SK-N-SH (cell line): ENCODE measurements around the gene BTG1. TPM values are rescaled to one million over a fixed set of nuclear protein-coding genes. Genes with fewer than 3 reads are reported as not detected.

ENCODE experiments used
- CTCF ChIA-PET: fragments of 300-600, 350-600 bp; formaldehyde crosslinking; extraction: SDS; loops from one replicate; lab custom pipeline; 2021; lab: Yijun Ruan, JAX
- POLR2A ChIA-PET: fragments of 350-600 bp; sonication (Branson Sonifier 250); formaldehyde crosslinking; extraction: SDS; loops from one replicate; lab custom pipeline; 2020; ENCODE audit warnings: antibody characterized with exemption, inconsistent platforms; lab: Yijun Ruan, JAX
- DNase-seq: peaks from one replicate; pipeline ENCODE4 v3.0.0; 2012
- H2AFZ ChIP-seq: fragments of 200-600 bp; sonication (generic); 2 replicates; pipeline ENCODE4 v1.8.1; 2016; ENCODE audit warnings: antibody characterized with exemption, mild to moderate bottlenecking, low read depth
- H3F3A ChIP-seq: fragments of 200-600 bp; sonication (generic); replicated peaks from 2 replicates; pipeline ENCODE3; 2016; ENCODE audit warnings: antibody characterized with exemption, mild to moderate bottlenecking; ENCODE audit not compliant: insufficient read depth
- H3K27ac ChIP-seq, 2 experiments: fragments of 200-500 bp in 1 of 2; fragments of 200-600 bp in 1 of 2; sonication (Bioruptor generic) in 1 of 2; sonication (generic), shearing (Covaris generic) in 1 of 2; 2 replicates each; pipeline versions ENCODE4 v1.5.1 to v1.6.1; 2014 to 2016; ENCODE audit warnings: low read depth in 2 of 2, inconsistent platforms in 1 of 2, low read length in 1 of 2, mild to moderate bottlenecking in 1 of 2, mixed read lengths in 1 of 2
- H3K27me3 ChIP-seq: fragments of 200-600 bp; sonication (generic), shearing (Covaris generic); 2 replicates; pipeline ENCODE4 v1.6.1; 2016; ENCODE audit warnings: mixed run types; ENCODE audit not compliant: insufficient read depth
- H3K36me3 ChIP-seq, 2 experiments: fragments of 200-500 bp in 1 of 2; fragments of 200-600 bp in 1 of 2; sonication (Bioruptor generic) in 1 of 2; sonication (generic) in 1 of 2; replicated peaks in 1 of 2; 2 replicates each; pipeline versions ENCODE3 to v1.5.1; 2014 to 2016; ENCODE audit warnings: low read length in 1 of 2, mild to moderate bottlenecking in 1 of 2; ENCODE audit not compliant: insufficient read depth in 2 of 2, control insufficient read depth in 1 of 2
- H3K4me1 ChIP-seq, 2 experiments: fragments of 200-500 bp in 1 of 2; fragments of 200-600 bp in 1 of 2; sonication (Bioruptor generic) in 1 of 2; sonication (generic), shearing (Covaris generic) in 1 of 2; 2 replicates each; pipeline versions ENCODE4 v1.5.1 to v1.6.1; 2014 to 2016; ENCODE audit warnings: low read depth in 1 of 2, low read length in 1 of 2, mixed run types in 1 of 2; ENCODE audit not compliant: insufficient read depth in 2 of 2, control insufficient read depth in 1 of 2
- H3K4me2 ChIP-seq: fragments of 200-600 bp; sonication (generic), shearing (Covaris generic); 2 replicates; pipeline ENCODE4 v1.6.1; 2017; ENCODE audit warnings: mixed run types
- H3K4me3 ChIP-seq, 2 experiments: fragments of 200-500 bp in 1 of 2; fragments of 200-600 bp in 1 of 2; sonication (Bioruptor generic) in 1 of 2; sonication (generic), shearing (Covaris generic) in 1 of 2; 2 replicates each; pipeline versions ENCODE4 v1.5.1 to v1.8.1; 2014 to 2016; ENCODE audit warnings: low read depth in 2 of 2, inconsistent platforms in 1 of 2, low read length in 1 of 2, mild to moderate bottlenecking in 1 of 2, mixed read lengths in 1 of 2, moderate library complexity in 1 of 2
- H3K79me2 ChIP-seq: fragments of 200-600 bp; sonication (generic); 2 replicates; pipeline ENCODE4 v1.8.1; 2017; ENCODE audit warnings: mild to moderate bottlenecking; ENCODE audit not compliant: insufficient read depth
- H3K9ac ChIP-seq: fragments of 200-600 bp; sonication (generic); 2 replicates; pipeline ENCODE4 v1.6.1; 2017; ENCODE audit warnings: mixed run types
- H3K9me2 ChIP-seq: fragments of 200-600 bp; sonication (generic); 2 replicates; pipeline ENCODE4 v1.6.1; 2017; ENCODE audit warnings: mixed run types
- H3K9me3 ChIP-seq: fragments of 200-600 bp; sonication (generic); 2 replicates; pipeline ENCODE4 v1.6.1; 2017; ENCODE audit warnings: mixed run types, mild to moderate bottlenecking, moderate library complexity
- H4K20me1 ChIP-seq: fragments of 200-600 bp; sonication (generic); 2 replicates; pipeline ENCODE4 v1.6.1; 2017; ENCODE audit warnings: mild to moderate bottlenecking, mixed run types; ENCODE audit not compliant: insufficient read depth
- EZH2phosphoT487 ChIP-seq: fragments of 200-600 bp; sonication (generic); IDR thresholded peaks from 2 replicates; pipeline ENCODE4 v1.6.1; 2017; ENCODE audit warnings: low read depth, mixed run types, mild to moderate bottlenecking, antibody characterized with exemption, moderate library complexity, borderline replicate concordance
- FOSL2 ChIP-seq: IDR thresholded peaks from 2 replicates; pipeline ENCODE4 v1.4.0; 2012; ENCODE audit warnings: low read depth, mild to moderate bottlenecking, moderate library complexity, borderline replicate concordance
- FOXJ3 ChIP-seq: sonication (generic); formaldehyde crosslinking; IDR thresholded peaks from 2 replicates; pipeline ENCODE4 v1.5.1; 2020; ENCODE audit warnings: mild to moderate bottlenecking, missing genetic modification reagents
- GATA2 ChIP-seq: sonication (generic); formaldehyde crosslinking; IDR thresholded peaks from 2 replicates; pipeline ENCODE4 v1.5.0; 2020; ENCODE audit warnings: mild to moderate bottlenecking, missing genetic modification reagents
- JUND ChIP-seq: IDR thresholded peaks from 2 replicates; pipeline ENCODE4 v1.4.0; 2012
- NRF1 ChIP-seq: IDR thresholded peaks from 2 replicates; pipeline ENCODE4 v1.6.1; 2012; ENCODE audit warnings: low read depth, mild to moderate bottlenecking, low read length
- RAD21 ChIP-seq: IDR thresholded peaks from 2 replicates; pipeline ENCODE4 v1.6.1; 2012; ENCODE audit warnings: mild to moderate bottlenecking, low read length
- RFX5 ChIP-seq: IDR thresholded peaks from 2 replicates; pipeline ENCODE4 v1.6.1; 2012; ENCODE audit warnings: mild to moderate bottlenecking, improper control_type of control experiment, low read length
- SMC3 ChIP-seq: IDR thresholded peaks from 2 replicates; pipeline ENCODE4 v1.6.1; 2012; ENCODE audit warnings: low read depth, low read length, improper control_type of control experiment
- TAF1 ChIP-seq: IDR thresholded peaks from 2 replicates; pipeline ENCODE4 v1.6.1; 2012; ENCODE audit warnings: low read depth, mild to moderate bottlenecking, low read length, moderate library complexity, borderline replicate concordance
- TCF12 ChIP-seq: IDR thresholded peaks from 2 replicates; pipeline ENCODE4 v1.4.0; 2012
- YY1 ChIP-seq: IDR thresholded peaks from 2 replicates; pipeline ENCODE4 v1.4.0; 2012; ENCODE audit warnings: low read depth, mild to moderate bottlenecking
- ZBTB33 ChIP-seq: IDR thresholded peaks from 2 replicates; pipeline ENCODE4 v1.4.0; 2012; ENCODE audit warnings: low read depth, borderline replicate concordance
- WGBS: methylation state at CpG from one replicate; pipeline ENCODE4 v1.1.6; 2017; ENCODE audit warnings: low lambda C conversion rate; 5-methylcytosine and 5-hydroxymethylcytosine counted together
- polyA plus RNA-seq, 3 experiments: library from polyadenylated mRNA; depleted of rRNA; stranded (reverse); fragments of >200 nt; gene quantifications; 2 replicates each; pipeline ENCODE4 v1.2.3, GENCODE V29; 2012
- TF ChIP-seq, protein P1 (sequence below): IDR thresholded peaks from 2 replicates; pipeline ENCODE4 v1.4.0; 2012; ENCODE audit warnings: low read depth
- TF ChIP-seq, protein P2 (sequence below): fragments of 150-350 bp; IDR thresholded peaks from 2 replicates; pipeline ENCODE4 v1.6.1; 2017; ENCODE audit warnings: antibody characterized with exemption, low read length, low read depth, borderline replicate concordance

BTG1 gene
- polyA plus RNA-seq, 1 of the 3 experiments (the other 2 are of a cell fraction), result 28.3 TPM

GRCh38 chr12:92124689-92125029, 21.0 kb downstream of the BTG1 start:
- peaks cover 71% of the 10 kb centered on the region for H3K79me2 ChIP-seq
- no peak overlapping the region for H3K4me2 ChIP-seq
- no peak overlapping the region for H3K27ac ChIP-seq
- WGBS, result 82% methylated on average over 6 of the region's 6 CpGs
- no peaks in the 10 kb centered on the region for H3K9me2 ChIP-seq
- H3K4me1 ChIP-seq, result no peaks in the 10 kb centered on the region
- ChIA-PET POLR2A (no interaction called here), CTCF (interaction anchor here (0.9 kb wide), 1 partner anchor 96 kb away, joined by 3 read pairs; no protein-coding TSS in a partner anchor)
- H3K9me3 ChIP-seq, result no peaks in the 10 kb centered on the region; the same call in 1 of the 2 replicates
- peaks cover 0 to 13% of the 10 kb centered on the region in 2 experiments for H3K36me3 ChIP-seq
- no peak overlapping the region for H2AFZ ChIP-seq
- no peaks in the 10 kb centered on the region for H4K20me1 ChIP-seq
- no peak for DNase-seq
- no peak overlapping the region for H3K9ac ChIP-seq
- H3F3A ChIP-seq, result peaks cover 5% of the 10 kb centered on the region
- TF ChIP-seq TAF1 (no peak), ZBTB33 (no peak), FOXJ3 (CRISPR knock-in tag) (no peak), NRF1 (no peak), EZH2phosphoT487 (no peak)
- H3K4me3 ChIP-seq, result no peak overlapping the region
- no peaks in the 10 kb centered on the region for H3K27me3 ChIP-seq

- Histone ChIP-seq H3K9ac (no peak overlapping the region), H3K79me2 (peaks cover 64% of the 10 kb centered on the region), H3K9me3 (no peaks in the 10 kb centered on the region; the same call in 1 of the 2 replicates), H3K4me3 (no peak overlapping the region), H3K27me3 (no peaks in the 10 kb centered on the region), H3K36me3 (peaks cover 0 to 13% of the 10 kb centered on the region in 2 experiments), H3K9me2 (no peaks in the 10 kb centered on the region), H2AFZ (no peak overlapping the region), H4K20me1 (no peaks in the 10 kb centered on the region), H3K4me1 (no peaks in the 10 kb centered on the region), H3F3A (peaks cover 5% of the 10 kb centered on the region), H3K4me2 (no peak overlapping the region), H3K27ac (no peak overlapping the region)
- TF ChIP-seq SMC3, result no peak
- TF ChIP-seq TAF1, result no peak
- no peak for TF ChIP-seq GATA2 (CRISPR knock-in tag)
- TF ChIP-seq, protein P1, sequence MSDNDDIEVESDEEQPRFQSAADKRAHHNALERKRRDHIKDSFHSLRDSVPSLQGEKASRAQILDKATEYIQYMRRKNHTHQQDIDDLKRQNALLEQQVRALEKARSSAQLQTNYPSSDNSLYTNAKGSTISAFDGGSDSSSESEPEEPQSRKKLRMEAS, result no peak
- no peak for TF ChIP-seq RAD21
- TF ChIP-seq RFX5, result no peak
- no peak for TF ChIP-seq EZH2phosphoT487
- no peak for TF ChIP-seq NRF1
- TF ChIP-seq, protein P2, sequence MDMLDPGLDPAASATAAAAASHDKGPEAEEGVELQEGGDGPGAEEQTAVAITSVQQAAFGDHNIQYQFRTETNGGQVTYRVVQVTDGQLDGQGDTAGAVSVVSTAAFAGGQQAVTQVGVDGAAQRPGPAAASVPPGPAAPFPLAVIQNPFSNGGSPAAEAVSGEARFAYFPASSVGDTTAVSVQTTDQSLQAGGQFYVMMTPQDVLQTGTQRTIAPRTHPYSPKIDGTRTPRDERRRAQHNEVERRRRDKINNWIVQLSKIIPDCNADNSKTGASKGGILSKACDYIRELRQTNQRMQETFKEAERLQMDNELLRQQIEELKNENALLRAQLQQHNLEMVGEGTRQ, result no peak
- no peak for TF ChIP-seq JUND
- TF ChIP-seq FOSL2, result no peak
- no peak for TF ChIP-seq ZBTB33
- TF ChIP-seq YY1, result no peak
- TF ChIP-seq FOXJ3 (CRISPR knock-in tag), result no peak
- TF ChIP-seq TCF12, result no peak
- POLR2A ChIA-PET, result no interaction called here
- CTCF ChIA-PET, result no interaction called here
- 89% methylated on average over 2 of the region's 2 CpGs for WGBS
- no peak for DNase-seq
Measured at GRCh38 chr12:92123780-92124688, 21.6 kb downstream of the BTG1 start.
